Measurements from ENCODE around the gene RNPS1.

- TF ChIP-seq, protein P1, sequence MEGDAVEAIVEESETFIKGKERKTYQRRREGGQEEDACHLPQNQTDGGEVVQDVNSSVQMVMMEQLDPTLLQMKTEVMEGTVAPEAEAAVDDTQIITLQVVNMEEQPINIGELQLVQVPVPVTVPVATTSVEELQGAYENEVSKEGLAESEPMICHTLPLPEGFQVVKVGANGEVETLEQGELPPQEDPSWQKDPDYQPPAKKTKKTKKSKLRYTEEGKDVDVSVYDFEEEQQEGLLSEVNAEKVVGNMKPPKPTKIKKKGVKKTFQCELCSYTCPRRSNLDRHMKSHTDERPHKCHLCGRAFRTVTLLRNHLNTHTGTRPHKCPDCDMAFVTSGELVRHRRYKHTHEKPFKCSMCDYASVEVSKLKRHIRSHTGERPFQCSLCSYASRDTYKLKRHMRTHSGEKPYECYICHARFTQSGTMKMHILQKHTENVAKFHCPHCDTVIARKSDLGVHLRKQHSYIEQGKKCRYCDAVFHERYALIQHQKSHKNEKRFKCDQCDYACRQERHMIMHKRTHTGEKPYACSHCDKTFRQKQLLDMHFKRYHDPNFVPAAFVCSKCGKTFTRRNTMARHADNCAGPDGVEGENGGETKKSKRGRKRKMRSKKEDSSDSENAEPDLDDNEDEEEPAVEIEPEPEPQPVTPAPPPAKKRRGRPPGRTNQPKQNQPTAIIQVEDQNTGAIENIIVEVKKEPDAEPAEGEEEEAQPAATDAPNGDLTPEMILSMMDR (conservative IDR thresholded peaks at IDR 0.05; ENCODE audit: low read depth in 2 of 2), result no peak
- TF ChIP-seq CREB1 (CRISPR knock-in tag; IDR thresholded peaks at IDR 0.05; ENCODE audit: low read depth) (no peak), REST (IDR thresholded peaks at IDR 0.05; ENCODE audit: unreplicated experiment) (no peak), EZH2phosphoT487 (IDR thresholded peaks at IDR 0.05; ENCODE audit: unreplicated experiment) (no peak), EZH2 (IDR thresholded peaks at IDR 0.05; ENCODE audit: low read depth, unreplicated experiment) (no peak), POLR2AphosphoS5 (IDR thresholded peaks at IDR 0.05; ENCODE audit: low read depth) (no peak), ZNF331 (CRISPR knock-in tag; IDR thresholded peaks at IDR 0.05; ENCODE audit: low read depth) (no peak), JUNB (IDR thresholded peaks at IDR 0.05; ENCODE audit: unreplicated experiment) (no peak), ZNF114 (CRISPR knock-in tag; IDR thresholded peaks at IDR 0.05) (no peak), ETS1 (IDR thresholded peaks at IDR 0.05) (no peak), NANOG (IDR thresholded peaks at IDR 0.05; ENCODE audit: borderline replicate concordance) (no peak), STAT1 (IDR thresholded peaks at IDR 0.05; ENCODE audit: unreplicated experiment) (no peak)
Measured at GRCh38 chr16:2256531-2257140, 11.3 kb downstream of the RNPS1 start.

Measured in GM23338 (cell line).